SK-N-SH (cell line): ENCODE measurements around the gene STXBP6. TPM values are rescaled to one million over a fixed set of nuclear protein-coding genes. Genes with fewer than 3 reads are reported as not detected.

Experiments used
- CTCF ChIA-PET: fragments of 300-600, 350-600 bp; formaldehyde crosslinking; extraction: SDS; loops from one replicate; lab custom pipeline; 2021; lab: Yijun Ruan, JAX
- POLR2A ChIA-PET: fragments of 350-600 bp; sonication (Branson Sonifier 250); formaldehyde crosslinking; extraction: SDS; loops from one replicate; lab custom pipeline; 2020; ENCODE audit warnings: antibody characterized with exemption, inconsistent platforms; lab: Yijun Ruan, JAX
- DNase-seq: peaks from one replicate; pipeline ENCODE4 v3.0.0; 2012
- H2AFZ ChIP-seq: fragments of 200-600 bp; sonication (generic); 2 replicates; pipeline ENCODE4 v1.8.1; 2016; ENCODE audit warnings: antibody characterized with exemption, mild to moderate bottlenecking, low read depth
- H3F3A ChIP-seq: fragments of 200-600 bp; sonication (generic); replicated peaks from 2 replicates; pipeline ENCODE3; 2016; ENCODE audit warnings: antibody characterized with exemption, mild to moderate bottlenecking; ENCODE audit not compliant: insufficient read depth
- H3K27ac ChIP-seq, 2 experiments: fragments of 200-500 bp in 1 of 2; fragments of 200-600 bp in 1 of 2; sonication (Bioruptor generic) in 1 of 2; sonication (generic), shearing (Covaris generic) in 1 of 2; 2 replicates each; pipeline versions ENCODE4 v1.5.1 to v1.6.1; 2014 to 2016; ENCODE audit warnings: low read depth in 2 of 2, inconsistent platforms in 1 of 2, low read length in 1 of 2, mild to moderate bottlenecking in 1 of 2, mixed read lengths in 1 of 2
- H3K27me3 ChIP-seq: fragments of 200-600 bp; sonication (generic), shearing (Covaris generic); 2 replicates; pipeline ENCODE4 v1.6.1; 2016; ENCODE audit warnings: mixed run types; ENCODE audit not compliant: insufficient read depth
- H3K36me3 ChIP-seq, 2 experiments: fragments of 200-500 bp in 1 of 2; fragments of 200-600 bp in 1 of 2; sonication (Bioruptor generic) in 1 of 2; sonication (generic) in 1 of 2; replicated peaks in 1 of 2; 2 replicates each; pipeline versions ENCODE3 to v1.5.1; 2014 to 2016; ENCODE audit warnings: low read length in 1 of 2, mild to moderate bottlenecking in 1 of 2; ENCODE audit not compliant: insufficient read depth in 2 of 2, control insufficient read depth in 1 of 2
- H3K4me1 ChIP-seq, 2 experiments: fragments of 200-500 bp in 1 of 2; fragments of 200-600 bp in 1 of 2; sonication (Bioruptor generic) in 1 of 2; sonication (generic), shearing (Covaris generic) in 1 of 2; 2 replicates each; pipeline versions ENCODE4 v1.5.1 to v1.6.1; 2014 to 2016; ENCODE audit warnings: low read depth in 1 of 2, low read length in 1 of 2, mixed run types in 1 of 2; ENCODE audit not compliant: insufficient read depth in 2 of 2, control insufficient read depth in 1 of 2
- H3K4me2 ChIP-seq: fragments of 200-600 bp; sonication (generic), shearing (Covaris generic); 2 replicates; pipeline ENCODE4 v1.6.1; 2017; ENCODE audit warnings: mixed run types
- H3K4me3 ChIP-seq, 2 experiments: fragments of 200-500 bp in 1 of 2; fragments of 200-600 bp in 1 of 2; sonication (Bioruptor generic) in 1 of 2; sonication (generic), shearing (Covaris generic) in 1 of 2; 2 replicates each; pipeline versions ENCODE4 v1.5.1 to v1.8.1; 2014 to 2016; ENCODE audit warnings: low read depth in 2 of 2, inconsistent platforms in 1 of 2, low read length in 1 of 2, mild to moderate bottlenecking in 1 of 2, mixed read lengths in 1 of 2, moderate library complexity in 1 of 2
- H3K79me2 ChIP-seq: fragments of 200-600 bp; sonication (generic); 2 replicates; pipeline ENCODE4 v1.8.1; 2017; ENCODE audit warnings: mild to moderate bottlenecking; ENCODE audit not compliant: insufficient read depth
- H3K9ac ChIP-seq: fragments of 200-600 bp; sonication (generic); 2 replicates; pipeline ENCODE4 v1.6.1; 2017; ENCODE audit warnings: mixed run types
- H3K9me2 ChIP-seq: fragments of 200-600 bp; sonication (generic); 2 replicates; pipeline ENCODE4 v1.6.1; 2017; ENCODE audit warnings: mixed run types
- H3K9me3 ChIP-seq: fragments of 200-600 bp; sonication (generic); 2 replicates; pipeline ENCODE4 v1.6.1; 2017; ENCODE audit warnings: mixed run types, mild to moderate bottlenecking, moderate library complexity
- H4K20me1 ChIP-seq: fragments of 200-600 bp; sonication (generic); 2 replicates; pipeline ENCODE4 v1.6.1; 2017; ENCODE audit warnings: mild to moderate bottlenecking, mixed run types; ENCODE audit not compliant: insufficient read depth
- ELF1 ChIP-seq: IDR thresholded peaks from 2 replicates; pipeline ENCODE4 v1.4.0; 2012
- EZH2phosphoT487 ChIP-seq: fragments of 200-600 bp; sonication (generic); IDR thresholded peaks from 2 replicates; pipeline ENCODE4 v1.6.1; 2017; ENCODE audit warnings: low read depth, mixed run types, mild to moderate bottlenecking, antibody characterized with exemption, moderate library complexity, borderline replicate concordance
- FOSL2 ChIP-seq: IDR thresholded peaks from 2 replicates; pipeline ENCODE4 v1.4.0; 2012; ENCODE audit warnings: low read depth, mild to moderate bottlenecking, moderate library complexity, borderline replicate concordance
- GABPA ChIP-seq: IDR thresholded peaks from 2 replicates; pipeline ENCODE4 v1.4.0; 2012; ENCODE audit warnings: low read depth, mild to moderate bottlenecking
- GATA2 ChIP-seq: sonication (generic); formaldehyde crosslinking; IDR thresholded peaks from 2 replicates; pipeline ENCODE4 v1.5.0; 2020; ENCODE audit warnings: mild to moderate bottlenecking, missing genetic modification reagents
- IRF3 ChIP-seq: fragments of 150-350 bp; IDR thresholded peaks from 2 replicates; pipeline ENCODE4 v1.6.1; 2016; ENCODE audit warnings: mild to moderate bottlenecking, low read depth, low read length
- JUND ChIP-seq: IDR thresholded peaks from 2 replicates; pipeline ENCODE4 v1.4.0; 2012
- MXI1 ChIP-seq: IDR thresholded peaks from 2 replicates; pipeline ENCODE4 v1.6.1; 2012; ENCODE audit warnings: mild to moderate bottlenecking, low read depth, low read length, improper control_type of control experiment
- RFX5 ChIP-seq: IDR thresholded peaks from 2 replicates; pipeline ENCODE4 v1.6.1; 2012; ENCODE audit warnings: mild to moderate bottlenecking, improper control_type of control experiment, low read length
- RXRA ChIP-seq: IDR thresholded peaks from 2 replicates; pipeline ENCODE4 v1.4.0; 2012; ENCODE audit warnings: low read depth, mild to moderate bottlenecking, borderline replicate concordance
- SIN3A ChIP-seq: IDR thresholded peaks from 2 replicates; pipeline ENCODE4 v1.6.1; 2012; ENCODE audit warnings: low read depth, mild to moderate bottlenecking, low read length, moderate library complexity, borderline replicate concordance
- TCF12 ChIP-seq: IDR thresholded peaks from 2 replicates; pipeline ENCODE4 v1.4.0; 2012
- WGBS: methylation state at CpG from one replicate; pipeline ENCODE4 v1.1.6; 2017; ENCODE audit warnings: low lambda C conversion rate; 5-methylcytosine and 5-hydroxymethylcytosine counted together
- polyA plus RNA-seq, 3 experiments: library from polyadenylated mRNA; depleted of rRNA; stranded (reverse); fragments of >200 nt; gene quantifications; 2 replicates each; pipeline ENCODE4 v1.2.3, GENCODE V29; 2012

STXBP6 gene
- polyA plus RNA-seq, 1 of the 3 experiments (the other 2 are of a cell fraction) = 0.16 TPM

- H3K36me3 ChIP-seq = no peaks in the 10 kb centered on the region
- H3K4me3 ChIP-seq = no peak overlapping the region
- H3K27ac ChIP-seq = no peak overlapping the region
- ChIA-PET CTCF (interaction anchor here (1.2 kb wide), 1 partner anchor 52 kb away, joined by 3 read pairs; no protein-coding TSS in a partner anchor), POLR2A (no interaction called here)
- no peaks in the 10 kb centered on the region; the same call in 1 of the 2 replicates for H3K27me3 ChIP-seq
- TF ChIP-seq JUND (no peak), RFX5 (no peak), GATA2 (no peak)
- no peak overlapping the region for H3K4me2 ChIP-seq
- no peaks in the 10 kb centered on the region for H3F3A ChIP-seq
- no peaks in the 10 kb centered on the region for H3K4me1 ChIP-seq
- H3K79me2 ChIP-seq = no peaks in the 10 kb centered on the region
- DNase-seq = no peak
- 6% methylated on average over 4 of the region's 4 CpGs for WGBS
- H3K9me2 ChIP-seq = no peaks in the 10 kb centered on the region
- no peaks in the 10 kb centered on the region for H4K20me1 ChIP-seq
- H3K9me3 ChIP-seq = no peaks in the 10 kb centered on the region
- H3K9ac ChIP-seq = no peak overlapping the region
- H2AFZ ChIP-seq = no peak overlapping the region
These were observed 191.3 kb downstream of the STXBP6 start for GRCh38 chr14:24858684-24859083.

GRCh38 chr14:24858052-24858451 is 191.9 kb downstream of the STXBP6 start:
- Histone ChIP-seq H3K4me1 (no peaks in the 10 kb centered on the region), H3K4me3 (no peak overlapping the region), H3K9me3 (no peaks in the 10 kb centered on the region), H3K9me2 (no peaks in the 10 kb centered on the region), H3F3A (no peaks in the 10 kb centered on the region), H3K27me3 (no peaks in the 10 kb centered on the region; the same call in 1 of the 2 replicates), H3K27ac (no peak overlapping the region), H3K4me2 (no peak overlapping the region), H3K79me2 (no peaks in the 10 kb centered on the region), H3K36me3 (no peaks in the 10 kb centered on the region), H3K9ac (no peak overlapping the region), H2AFZ (no peak overlapping the region), H4K20me1 (no peaks in the 10 kb centered on the region)
- DNase-seq = no peak
- WGBS = 1% methylated on average over 4 of the region's 4 CpGs
- ChIA-PET CTCF (no interaction called here), POLR2A (no interaction called here)
- no peak for TF ChIP-seq TCF12

GRCh38 chr14:24857277-24857676 is 192.7 kb downstream of the STXBP6 start:
- Histone ChIP-seq H3K9me3 (no peaks in the 10 kb centered on the region), H3K4me3 (no peak overlapping the region), H3K9me2 (no peaks in the 10 kb centered on the region), H3K4me2 (no peak overlapping the region), H3K79me2 (no peaks in the 10 kb centered on the region), H3K36me3 (no peaks in the 10 kb centered on the region), H3K27ac (no peak overlapping the region), H2AFZ (no peak overlapping the region), H3F3A (no peaks in the 10 kb centered on the region), H3K9ac (no peak overlapping the region), H4K20me1 (no peaks in the 10 kb centered on the region), H3K4me1 (no peaks in the 10 kb centered on the region), H3K27me3 (no peaks in the 10 kb centered on the region; the same call in 1 of the 2 replicates)
- CTCF ChIA-PET = no interaction called here
- WGBS = 7% methylated on average over 1 of the region's 1 CpG
- POLR2A ChIA-PET = no interaction called here
- DNase-seq = no peak
- TF ChIP-seq RXRA (no peak), IRF3 (no peak), GABPA (no peak), ELF1 (no peak), MXI1 (no peak), EZH2phosphoT487 (no peak), FOSL2 (no peak), SIN3A (no peak)
